ENCODE data around the gene TTLL13. TPM values are rescaled to one million over a fixed set of nuclear protein-coding genes. Genes with fewer than 3 reads are reported as not detected.
"Not testable (repeated sequence)": the region's sequence is repeated elsewhere in the genome, so short reads cannot be mapped to it uniquely, and the experiment has no call there.

Gene TTLL13
- total and polyA plus RNA-seq, 9 of the 15 experiments (the other 6 are each of a cell fraction or from before 2014, with no cell fraction given), result 0.05 to 0.24 (median 0.11) TPM; not detected in 1

- FAIRE-seq, result not testable (repeated sequence)
These were observed 47.0 kb downstream of the TTLL13 start for GRCh38 chr15:90296316-90296884.

More at GRCh38 chr15:90296316-90296884, 47.0 kb downstream of the TTLL13 start:
- H3K9me3 ChIP-seq (replicated peaks; ENCODE audit: control insufficient read depth, insufficient read depth, low read depth, low read length); H3K4me3 ChIP-seq; DNase-seq (ENCODE audit: extremely low read depth in 1 of 4, low spot score in 3 of 4); in situ Hi-C loops (cut with MboI); BruUV-seq (replicated peaks); H4K20me1 ChIP-seq (replicated peaks; ENCODE audit: control insufficient read depth, insufficient read depth, low read length); H3K9ac ChIP-seq (ENCODE audit: insufficient read depth in 1 of 2, low read depth in 2 of 2, low read length in 2 of 2); H3K4me2 ChIP-seq (ENCODE audit: insufficient read depth, low read length); H3K27ac ChIP-seq (ENCODE audit: extremely low read depth, low read depth, low read length); H3K36me3 ChIP-seq (ENCODE audit: control insufficient read depth, insufficient read depth, low read length); H3K27me3 ChIP-seq (ENCODE audit: control insufficient read depth in 2 of 2, insufficient read depth in 2 of 2, low read length in 2 of 2); H3K79me2 ChIP-seq (ENCODE audit: control insufficient read depth, insufficient read depth, low read length); H3K9me1 ChIP-seq (ENCODE audit: control insufficient read depth, insufficient read depth, low read length); ATAC-seq; TF ChIP-seq ATF3 (CRISPR knock-in tag; conservative IDR thresholded peaks at IDR 0.05); TOE1 (CRISPR knock-in tag; IDR thresholded peaks at IDR 0.05; ENCODE audit: borderline replicate concordance, low read depth): not testable (repeated sequence)
- intact Hi-C loops (cut with micrococcal nuclease), result loop anchor here (10.0 kb wide), 1 partner anchor 638 kb away; the partner anchor contains the start of genes HDDC3 and UNC45A
- WGBS (ENCODE audit: insufficient coverage, low coverage, missing lambda C conversion rate), result 15% methylated on average over 4 of the region's 4 CpGs
- Histone ChIP-seq H3K4me1 (replicated peaks in 1 of 2; ENCODE audit: control insufficient read depth in 2 of 2, insufficient read depth in 2 of 2, low read length in 2 of 2) (peaks cover 5 to 34% of the 10 kb centered on the region in 2 experiments), H2AFZ (ENCODE audit: low read depth, low read length) (peak overlapping the region; percentile 23; the same call in 1 of the 2 replicates)
- ChIA-PET CTCF (ENCODE audit: low intra/inter-chr PET ratio) (interaction anchor here (3.8 kb wide), 1 partner anchor 185 kb away, joined by 46 read pairs; no protein-coding TSS in a partner anchor), POLR2A (interaction anchor here (0.6 to 0.7 kb wide), 2 partner anchors 29 to 144 kb away, joined by 3 read pairs; no protein-coding TSS in a partner anchor)
- TF ChIP-seq CEBPB (tag; IDR thresholded peaks at IDR 0.05) (peak; percentile 46; the same call in 1 of the 2 replicates), CBFA2T2 (conservative IDR thresholded peaks at IDR 0.05) (peak; percentile 41; the same call in 1 of the 2 replicates), ATF3 (IDR thresholded peaks at IDR 0.05) (peak; percentile 72), SRF (CRISPR knock-in tag; IDR thresholded peaks at IDR 0.05) (0 out of 4 replicates have a peak, but pooled peaks of 1 of the 2 experiments have one; percentile 42), CEBPG (CRISPR knock-in tag; IDR thresholded peaks at IDR 0.05) (peak; percentile 43; the same call in 1 of the 2 replicates), CEBPG (tag; conservative IDR thresholded peaks at IDR 0.05 in 1 of 2, IDR thresholded peaks at IDR 0.05 in 1 of 2) (peak; percentile 49 to 79), RAD51 (IDR thresholded peaks at IDR 0.05; ENCODE audit: borderline replicate concordance, low read depth) (peak; percentile 90), TFE3 (CRISPR knock-in tag; IDR thresholded peaks at IDR 0.05) (peak; percentile 96), TOE1 (IDR thresholded peaks at IDR 0.05; ENCODE audit: borderline replicate concordance) (peak; percentile 87)

Data from K562 (cell line).